HepG2 (cell line): Measurements from ENCODE around the gene RPS28. TPM values are rescaled to one million over a fixed set of nuclear protein-coding genes. Genes with fewer than 3 reads are reported as not detected.

Experiments
- AGO1 ChIP-seq: fragments of 200-400 bp; formaldehyde crosslinking; IDR thresholded peaks from 2 replicates; pipeline ENCODE4 v1.6.1; 2017; ENCODE audit warnings: mild to moderate bottlenecking, low read depth, low read length, moderate library complexity; ENCODE audit not compliant: poor library complexity, severe bottlenecking
- E2F5 ChIP-seq: sonication (generic); formaldehyde crosslinking; conservative IDR thresholded peaks from 2 replicates; pipeline ENCODE4 v1.4.0; 2020; ENCODE audit warnings: missing genetic modification reagents
- ELF1 ChIP-seq: sonication (generic); formaldehyde crosslinking; IDR thresholded peaks from 2 replicates; pipeline ENCODE4 v1.4.0; 2020; ENCODE audit warnings: missing genetic modification reagents
- HCFC1 ChIP-seq: fragments of 150-350 bp; IDR thresholded peaks from 2 replicates; pipeline ENCODE4 v1.6.1; 2014; ENCODE audit warnings: low read depth, low read length
- HHEX ChIP-seq: IDR thresholded peaks from 2 replicates; pipeline ENCODE4 v1.6.1; 2016; ENCODE audit warnings: control low read depth
- KAT8 ChIP-seq: IDR thresholded peaks from 2 replicates; pipeline ENCODE4 v1.6.1; 2016; ENCODE audit warnings: missing genetic modification reagents, missing compliant biosample characterization
- MXD4 ChIP-seq: IDR thresholded peaks from 2 replicates; pipeline ENCODE4 v1.6.1; 2016; ENCODE audit warnings: mild to moderate bottlenecking, missing biosample characterization, missing genetic modification reagents
- PAX8 ChIP-seq: sonication (generic); formaldehyde crosslinking; IDR thresholded peaks from 2 replicates; pipeline ENCODE4 v1.8.0; 2022; ENCODE audit warnings: mild to moderate bottlenecking, missing genetic modification reagents, borderline replicate concordance
- RAD21 ChIP-seq: fragments of 450-650 bp; formaldehyde crosslinking; IDR thresholded peaks from 2 replicates; pipeline ENCODE4 v1.5.0; 2020; ENCODE audit warnings: mild to moderate bottlenecking
- REL ChIP-seq: sonication (generic); formaldehyde crosslinking; conservative IDR thresholded peaks from 2 replicates; pipeline ENCODE4 v1.8.0; 2022; ENCODE audit warnings: mild to moderate bottlenecking, missing genetic modification reagents, moderate library complexity
- SAP130 ChIP-seq: IDR thresholded peaks from 2 replicates; pipeline ENCODE4 v1.6.1; 2016; ENCODE audit warnings: low read depth
- SNAI1 ChIP-seq: sonication (generic); formaldehyde crosslinking; IDR thresholded peaks from 2 replicates; pipeline ENCODE4 v1.5.0; 2020; ENCODE audit warnings: mild to moderate bottlenecking, missing genetic modification reagents, borderline replicate concordance
- TFE3 ChIP-seq: IDR thresholded peaks from 2 replicates; pipeline ENCODE4 v1.6.1; 2016
- TOE1 ChIP-seq: sonication (generic); formaldehyde crosslinking; IDR thresholded peaks from 2 replicates; pipeline ENCODE4 v1.4.0; 2020; ENCODE audit warnings: mild to moderate bottlenecking, missing genetic modification reagents
- TP53 ChIP-seq: sonication (generic); formaldehyde crosslinking; conservative IDR thresholded peaks from 2 replicates; pipeline ENCODE4 v1.4.0; 2020; ENCODE audit warnings: missing genetic modification reagents
- ZBTB33 ChIP-seq: sonication (generic); formaldehyde crosslinking; IDR thresholded peaks from 2 replicates; pipeline ENCODE4 v1.4.0; 2020; ENCODE audit warnings: missing genetic modification reagents
- ZBTB37 ChIP-seq: sonication (generic); formaldehyde crosslinking; IDR thresholded peaks from 2 replicates; pipeline ENCODE4 v1.4.0; 2020; ENCODE audit warnings: mild to moderate bottlenecking, missing genetic modification reagents
- ZBTB8A ChIP-seq: sonication (generic); formaldehyde crosslinking; IDR thresholded peaks from 2 replicates; pipeline ENCODE4 v1.4.0; 2020; ENCODE audit warnings: mild to moderate bottlenecking, low read depth, missing genetic modification reagents, borderline replicate concordance
- ZMAT5 ChIP-seq: sonication (generic); formaldehyde crosslinking; IDR thresholded peaks from 2 replicates; pipeline ENCODE4 v1.5.0; 2020; ENCODE audit warnings: mild to moderate bottlenecking, low read depth, missing genetic modification reagents, borderline replicate concordance
- ZNF124 ChIP-seq: sonication (generic); formaldehyde crosslinking; IDR thresholded peaks from 2 replicates; pipeline ENCODE4 v1.4.0; 2020; ENCODE audit warnings: missing genetic modification reagents
- ZNF281 ChIP-seq: sonication (generic); formaldehyde crosslinking; IDR thresholded peaks from 2 replicates; pipeline ENCODE4 v1.4.0; 2020; ENCODE audit warnings: missing genetic modification reagents, borderline replicate concordance
- ZNF780A ChIP-seq: sonication (generic); formaldehyde crosslinking; IDR thresholded peaks from 2 replicates; pipeline ENCODE4 v1.8.0; 2022; ENCODE audit warnings: mild to moderate bottlenecking, missing genetic modification reagents, moderate library complexity
- polyA plus RNA-seq, 8 experiments: library from polyadenylated mRNA; depleted of rRNA in 3 of 8; stranded (reverse) in 7 of 8; unstranded in 1 of 8; fragments of >200 nt; fragmentation: Illumina TruSeq in 4 of 8; extraction: Trizol in 4 of 8; gene quantifications; 2 replicates each; pipeline versions ENCODE4 v1.2.1 to v1.2.3, GENCODE V29; 2011 to 2016; ENCODE audit warnings: low read depth in 4 of 8, missing spikeins in 1 of 8, mixed read lengths in 1 of 8; ENCODE audit not compliant: insufficient read depth in 1 of 8
- total RNA-seq, 5 experiments: library from RNA; depleted of rRNA; stranded (reverse); fragments of >200 nt; fragmentation: Illumina TruSeq; extraction: Trizol; gene quantifications; 2 replicates each; pipeline ENCODE4 v1.2.3, GENCODE V29; 2016; ENCODE audit warnings: low read depth in 1 of 5

Gene RPS28
- total and polyA plus RNA-seq, 2 of the 13 experiments (the other 11 are each of a cell fraction or from before 2014, with no cell fraction given), result 281 to 545 TPM

- TF ChIP-seq REL (CRISPR knock-in tag) (no peak), ZMAT5 (CRISPR knock-in tag) (no peak), SNAI1 (CRISPR knock-in tag) (no peak), HHEX (no peak), RAD21 (CRISPR knock-in tag) (no peak), MXD4 (CRISPR knock-in tag) (no peak), TFE3 (CRISPR knock-in tag) (no peak), KAT8 (CRISPR knock-in tag) (no peak), ZNF281 (no peak), ZBTB8A (CRISPR knock-in tag) (no peak), ELF1 (no peak), TP53 (CRISPR knock-in tag) (no peak), PAX8 (no peak), TOE1 (no peak), ZNF780A (CRISPR knock-in tag) (no peak), ZBTB37 (CRISPR knock-in tag) (no peak), ZNF124 (CRISPR knock-in tag) (no peak), HCFC1 (no peak), SAP130 (CRISPR knock-in tag) (0 out of 2 replicates have a peak, but pooled peaks have one; percentile 18), ZBTB33 (CRISPR knock-in tag) (no peak), AGO1 (no peak), E2F5 (CRISPR knock-in tag) (no peak)
Measured at GRCh38 chr19:8340341-8341096, 19.2 kb downstream of the RPS28 start (continued).
